Breast epithelium (tissue), 4 donors: ENCODE data around the gene GPR176. TPM values are rescaled to one million over a fixed set of nuclear protein-coding genes. Genes with fewer than 3 reads are reported as not detected.

Source experiments
- DNase-seq, 2 donors: peaks; one replicate each; pipeline ENCODE4 v3.0.0-alpha.2; 2019; ENCODE audit warnings: low spot score in 2 of 2
- H3K27ac ChIP-seq, 2 donors: fragments of 200-600 bp; sonication (generic) in 1 of 2; one replicate each; pipeline ENCODE4 v1.5.1; 2016 to 2019; ENCODE audit warnings: mild to moderate bottlenecking in 1 of 2
- H3K27me3 ChIP-seq, 2 donors: fragments of 200-600 bp; sonication (generic) in 1 of 2; one replicate each; pipeline versions ENCODE4 v1.5.1 to v1.6.0; 2017 to 2019; ENCODE audit warnings: control low read depth in 1 of 2, mild to moderate bottlenecking in 1 of 2
- H3K36me3 ChIP-seq: fragments of 200-600 bp; one replicate; pipeline ENCODE4 v1.5.1; 2019
- H3K4me1 ChIP-seq, 2 donors: fragments of 200-600 bp; sonication (generic); one replicate each; pipeline ENCODE4 v1.5.1; 2016 to 2019; ENCODE audit warnings: control low read depth in 1 of 2
- H3K4me3 ChIP-seq, 3 donors: fragments of 200-600 bp; sonication (generic); 1 replicate in 2 of 3; 2 replicates in 1 of 3; pipeline ENCODE4 v1.5.1; 2016 to 2019; ENCODE audit warnings: mild to moderate bottlenecking in 3 of 3, moderate library complexity in 2 of 3
- H3K9me3 ChIP-seq, 2 donors: fragments of 200-600 bp; sonication (generic) in 1 of 2; one replicate each; pipeline ENCODE4 v1.5.1; 2016 to 2019; ENCODE audit warnings: control low read depth in 1 of 2
- CTCF ChIP-seq, 3 donors: fragments of 450-650 bp; IDR thresholded peaks; one replicate each; pipeline ENCODE4 v1.5.1; 2016 to 2017; ENCODE audit warnings: antibody characterized with exemption in 3 of 3, mild to moderate bottlenecking in 3 of 3, moderate library complexity in 3 of 3
- POLR2A ChIP-seq: fragments of 450-650 bp; IDR thresholded peaks from one replicate; pipeline ENCODE4 v1.6.1; 2016; ENCODE audit warnings: antibody characterized with exemption, mild to moderate bottlenecking, moderate library complexity
- POLR2AphosphoS5 ChIP-seq, 3 donors: sonication (generic); formaldehyde crosslinking; IDR thresholded peaks; one replicate each; pipeline ENCODE4 v1.6.1; 2017; ENCODE audit warnings: antibody characterized with exemption in 3 of 3
- intact Hi-C: fragments of 100-400 bp; cut with DNase I; formaldehyde crosslinking; loops from one replicate; pipeline ENCODE4 v1.15.1; 2023; ENCODE audit warnings: low total_unique reads
- total RNA-seq, 3 donors: library from RNA; depleted of rRNA; stranded (reverse); fragments of >200 nt; gene quantifications; one replicate each; pipeline ENCODE4 v1.1.0, GENCODE V29; 2016

The GPR176 gene
- total RNA-seq, 3 donors from 2014 or later, result 4.4 to 12.1 (median 9.4) TPM

GRCh38 chr15:39880718-39881387 is 39.2 kb downstream of the GPR176 start:
- no peaks in the 10 kb centered on the region for H3K4me1 ChIP-seq
- no peak for TF ChIP-seq POLR2AphosphoS5 (IDR thresholded peaks at IDR 0.05)
- no peak for TF ChIP-seq POLR2A
- no peak for TF ChIP-seq CTCF (IDR thresholded peaks at IDR 0.05)
- DNase-seq, result no peak
- intact Hi-C loops, result no loop called here
- no peak overlapping the region for H3K4me3 ChIP-seq
- H3K27me3 ChIP-seq, result no peaks in the 10 kb centered on the region
- no peaks in the 10 kb centered on the region for H3K9me3 ChIP-seq
- H3K27ac ChIP-seq, result no peak overlapping the region
- H3K36me3 ChIP-seq, result no peaks in the 10 kb centered on the region

GRCh38 chr15:39878406-39878785 is 41.7 kb downstream of the GPR176 start:
- no peak for DNase-seq
- H3K27me3 ChIP-seq, result no peaks in the 10 kb centered on the region
- TF ChIP-seq POLR2AphosphoS5 (IDR thresholded peaks at IDR 0.05) (no peak), CTCF (IDR thresholded peaks at IDR 0.05) (no peak), POLR2A (no peak)
- intact Hi-C loops, result loop anchor here (10.0 kb wide), 1 partner anchor 84 kb away; no protein-coding TSS in a partner anchor
- no peak overlapping the region for H3K27ac ChIP-seq
- no peak overlapping the region for H3K4me3 ChIP-seq
- H3K9me3 ChIP-seq, result no peaks in the 10 kb centered on the region
- no peaks in the 10 kb centered on the region for H3K36me3 ChIP-seq
- H3K4me1 ChIP-seq, result no peaks in the 10 kb centered on the region

GRCh38 chr15:39874890-39875549 is 45.0 kb downstream of the GPR176 start:
- Histone ChIP-seq H3K4me1 (no peaks in the 10 kb centered on the region), H3K36me3 (no peaks in the 10 kb centered on the region), H3K4me3 (no peak overlapping the region), H3K9me3 (no peaks in the 10 kb centered on the region), H3K27me3 (no peaks in the 10 kb centered on the region), H3K27ac (no peak overlapping the region)
- intact Hi-C loops, result loop anchor here (10.0 kb wide), 1 partner anchor 80 kb away; no protein-coding TSS in a partner anchor
- TF ChIP-seq POLR2A (no peak), CTCF (IDR thresholded peaks at IDR 0.05) (peak in 2 of 3 donors; percentile 32 to 70), POLR2AphosphoS5 (IDR thresholded peaks at IDR 0.05) (no peak)
- DNase-seq, result no peak

- intact Hi-C loops, result loop anchor here (10.0 kb wide), 1 partner anchor 79 kb away; no protein-coding TSS in a partner anchor
- TF ChIP-seq POLR2A, result no peak
- no peak for TF ChIP-seq POLR2AphosphoS5 (IDR thresholded peaks at IDR 0.05)
- TF ChIP-seq CTCF (IDR thresholded peaks at IDR 0.05), result no peak
Observed at GRCh38 chr15:39873978-39874377, 46.1 kb downstream of the GPR176 start.

GRCh38 chr15:39870537-39870936 is 49.5 kb downstream of the GPR176 start:
- intact Hi-C loops, result loop anchor here (10.0 kb wide), 1 partner anchor 76 kb away; no protein-coding TSS in a partner anchor
- no peaks in the 10 kb centered on the region for H3K9me3 ChIP-seq
- no peak overlapping the region for H3K27ac ChIP-seq
- no peaks in the 10 kb centered on the region for H3K27me3 ChIP-seq
- H3K4me3 ChIP-seq, result no peak overlapping the region
- no peaks in the 10 kb centered on the region for H3K4me1 ChIP-seq
- TF ChIP-seq POLR2A (no peak), CTCF (IDR thresholded peaks at IDR 0.05) (no peak), POLR2AphosphoS5 (IDR thresholded peaks at IDR 0.05) (no peak)
- DNase-seq, result no peak
- H3K36me3 ChIP-seq, result no peaks in the 10 kb centered on the region

More at GRCh38 chr15:39873978-39874377, 46.1 kb downstream of the GPR176 start:
- no peaks in the 10 kb centered on the region for H3K36me3 ChIP-seq
- H3K4me3 ChIP-seq, result no peak overlapping the region
- no peak overlapping the region for H3K27ac ChIP-seq
- no peaks in the 10 kb centered on the region for H3K9me3 ChIP-seq
- no peak for DNase-seq
- no peaks in the 10 kb centered on the region for H3K4me1 ChIP-seq
- no peaks in the 10 kb centered on the region for H3K27me3 ChIP-seq
